ENCODE measurements around the gene FAM170B.

Gene FAM170B

DNA sequence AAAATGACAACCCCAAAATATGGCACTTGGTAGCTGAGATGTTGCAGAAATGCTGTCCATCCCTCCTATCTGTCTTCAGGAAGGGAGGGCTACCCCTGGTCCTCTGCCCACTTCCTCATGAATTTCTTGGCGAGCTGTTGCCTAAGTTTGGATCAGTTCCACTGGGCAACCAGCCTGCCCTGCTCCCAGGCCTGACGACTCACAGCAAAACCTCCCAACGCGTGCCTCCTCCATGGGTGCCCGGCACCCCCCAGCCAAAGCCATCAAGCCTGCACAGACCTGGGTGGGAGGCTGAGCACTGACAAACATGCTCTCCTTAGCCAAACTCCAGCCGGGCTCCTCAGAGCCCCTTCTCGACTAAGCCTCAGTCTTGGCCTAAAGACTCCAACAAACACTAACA, 27.4 kb downstream of the FAM170B start:
- no peak for DNase-seq (ENCODE audit: low read depth in 2 of 2)

DNA sequence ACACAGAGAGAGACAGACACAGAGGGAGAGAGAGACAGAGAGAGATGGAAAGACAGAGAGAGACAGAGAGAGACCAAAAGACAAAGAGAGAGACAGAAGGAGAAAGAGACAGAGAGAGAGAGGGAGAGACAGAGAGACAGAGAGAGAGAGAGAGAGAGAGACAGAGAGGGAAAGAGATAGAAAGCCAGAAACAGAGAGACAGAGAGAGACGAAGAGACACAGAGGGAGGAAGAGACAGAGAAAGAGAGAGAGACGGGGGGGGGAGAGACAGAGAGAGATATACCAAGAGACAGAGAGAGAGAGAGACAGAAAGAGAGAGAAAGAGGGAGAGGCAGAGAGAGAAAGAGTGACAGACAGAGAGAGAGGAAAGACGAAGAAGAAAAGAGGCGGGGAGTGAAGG, 28.7 kb downstream of the FAM170B start:
- DNase-seq (ENCODE audit: low read depth in 2 of 2) = no peak

GRCh38 chr10:49104323-49104722, 29.5 kb downstream of the FAM170B start:
- no peak for DNase-seq (ENCODE audit: low read depth in 2 of 2)

DNA sequence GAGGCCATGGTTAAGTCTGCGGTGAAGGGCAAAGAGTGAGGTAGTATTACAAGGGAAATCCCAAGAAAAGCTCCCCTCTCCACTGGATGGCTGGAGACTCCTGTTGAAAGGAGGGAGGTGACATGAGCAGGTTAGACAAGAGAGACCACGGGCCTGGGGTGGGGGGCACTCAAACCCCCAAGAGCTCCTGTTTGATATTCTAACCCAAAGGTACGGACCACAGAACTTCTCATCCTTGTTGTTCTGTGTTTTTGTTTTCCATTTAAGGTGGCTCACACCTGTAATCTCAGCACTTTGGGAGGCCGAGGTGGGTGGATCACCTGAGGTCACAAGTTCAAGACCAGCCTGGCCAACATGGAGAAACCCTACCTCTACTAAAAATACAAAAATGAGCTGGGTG, 30.1 kb downstream of the FAM170B start:
- no peak for DNase-seq (ENCODE audit: low read depth in 2 of 2)

DNA sequence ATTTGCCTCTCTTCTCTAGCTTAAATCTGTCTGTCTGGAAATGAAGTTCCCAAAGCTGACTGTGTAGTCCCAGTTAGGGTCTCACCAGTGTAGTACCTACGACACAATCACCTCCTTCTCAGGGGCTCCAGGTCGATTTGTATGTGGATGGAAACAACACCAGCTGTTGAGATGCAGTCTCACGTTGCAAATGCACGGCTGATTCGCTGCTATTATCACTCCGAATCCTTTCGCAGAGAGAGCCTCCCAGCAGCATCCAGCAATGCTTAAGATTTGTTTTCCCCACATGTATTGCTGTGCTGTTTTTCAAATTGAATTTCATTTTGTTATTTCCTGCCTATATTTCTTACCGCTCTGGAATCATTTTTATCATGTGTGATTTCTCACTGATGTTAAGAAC, 34.8 kb downstream of the FAM170B start:
- DNase-seq (ENCODE audit: low read depth in 2 of 2) = no peak

DNA sequence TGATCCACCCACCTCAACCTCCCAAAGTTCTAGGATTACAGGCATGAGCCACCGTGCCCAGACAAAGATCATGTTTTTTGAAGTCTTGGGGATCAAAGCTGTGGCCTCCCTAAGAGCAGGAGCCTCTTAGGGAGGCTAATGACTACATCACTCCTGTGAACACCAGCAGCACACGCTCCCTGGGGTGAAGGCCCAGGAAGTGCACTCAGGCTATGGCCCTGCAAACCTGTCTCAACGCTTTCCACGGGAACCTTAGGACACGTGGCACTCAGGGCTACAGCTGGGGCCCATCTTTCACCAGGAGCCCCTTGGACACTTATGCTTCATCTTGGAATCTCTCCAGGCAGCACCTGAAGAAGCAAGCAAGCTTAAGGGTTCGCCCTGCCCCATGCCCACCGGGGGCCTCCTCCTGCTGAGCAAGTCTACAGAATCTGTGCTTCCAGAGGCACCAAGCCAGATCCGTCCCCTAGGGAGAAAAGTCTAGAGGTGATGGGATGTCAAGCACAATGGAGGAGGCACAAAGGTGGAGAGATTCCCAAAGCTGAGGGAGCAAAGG, 36.9 kb downstream of the FAM170B start:
- no peak for DNase-seq (ENCODE audit: low read depth in 2 of 2)

GRCh38 chr10:49094646-49095045, 39.2 kb downstream of the FAM170B start:
- no peak for DNase-seq (ENCODE audit: low read depth in 2 of 2)

DNA sequence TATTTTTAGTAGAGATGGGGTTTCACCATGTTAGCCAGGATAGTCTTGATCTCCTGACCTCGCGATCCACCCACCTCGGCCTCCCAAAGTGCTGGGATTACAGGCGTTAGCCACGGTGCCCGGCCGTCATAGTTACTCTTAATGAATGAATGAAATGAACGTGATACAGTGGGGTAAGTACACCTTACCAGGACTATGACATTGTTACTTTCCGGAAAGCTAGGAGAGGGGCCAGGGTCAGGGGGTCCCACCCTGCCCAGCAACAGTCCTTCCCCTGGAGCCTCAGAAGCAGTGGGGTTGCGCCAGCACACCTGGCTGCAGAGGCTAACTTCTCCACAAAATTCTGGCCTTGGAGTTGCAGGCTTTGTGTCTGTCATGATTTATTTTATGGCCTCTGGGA, 39.9 kb downstream of the FAM170B start:
- no peak for DNase-seq (ENCODE audit: low read depth in 2 of 2)

DNA sequence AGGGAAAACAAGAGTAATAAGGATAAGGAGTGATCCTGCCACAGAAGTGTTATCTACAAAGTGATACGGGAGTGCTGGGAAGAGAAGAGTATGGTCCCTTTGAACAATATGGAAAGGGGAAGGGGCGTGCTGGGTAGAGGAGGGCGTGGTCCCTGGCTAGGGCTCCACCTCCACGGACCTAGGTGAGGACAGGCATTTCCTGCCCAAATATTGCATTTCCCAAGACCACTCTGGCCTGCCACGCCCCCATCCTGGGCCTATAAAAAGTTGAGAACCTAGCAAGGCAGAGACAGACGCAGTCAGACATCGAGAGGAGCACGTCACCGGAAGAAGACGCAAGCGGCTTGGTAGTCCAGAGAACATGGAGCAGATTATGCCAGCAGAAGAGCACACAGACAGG, 41.3 kb downstream of the FAM170B start:
- DNase-seq (ENCODE audit: low read depth in 2 of 2) = no peak

DNA sequence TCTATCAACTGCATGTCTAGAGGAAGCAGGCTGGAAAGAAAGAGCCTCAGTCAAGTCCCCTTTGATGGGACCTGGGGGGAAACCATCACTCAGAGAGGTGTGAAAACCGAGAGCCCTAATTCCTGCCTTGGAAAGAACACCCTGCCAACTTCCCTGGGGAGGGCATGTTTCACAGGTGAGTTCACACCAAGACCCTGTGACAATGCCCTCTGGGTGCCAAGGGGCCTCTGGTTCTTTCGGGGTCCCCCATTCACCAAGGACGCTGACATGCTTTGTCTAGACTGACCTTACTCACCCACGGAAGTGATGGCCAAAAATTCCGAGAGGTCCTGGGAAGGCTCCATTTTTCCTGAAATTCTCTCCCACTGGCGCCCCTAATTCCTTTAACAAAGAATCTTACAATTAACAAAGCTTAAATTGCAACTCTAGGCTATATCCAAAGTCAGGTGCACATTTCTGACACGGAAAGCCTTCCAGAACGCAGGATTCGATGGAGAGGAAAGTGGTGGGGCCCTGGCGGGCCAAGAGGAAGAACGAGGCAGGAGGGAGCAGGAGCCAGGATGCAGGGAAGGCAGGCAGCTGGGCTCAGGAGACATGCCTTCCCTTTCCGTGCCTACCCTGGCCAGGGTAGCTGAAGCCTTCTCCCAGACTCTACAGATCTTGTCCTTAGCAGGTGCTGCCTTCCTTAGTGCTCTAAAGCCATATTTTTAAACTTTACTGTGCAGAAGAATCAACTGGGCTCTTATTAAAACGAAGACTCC, 42.2 kb downstream of the FAM170B start:
- DNase-seq (ENCODE audit: low read depth in 2 of 2) = no peak

GRCh38 chr10:49090696-49091380, 43.0 kb downstream of the FAM170B start:
- no peak for DNase-seq (ENCODE audit: low read depth in 2 of 2)

GRCh38 chr10:49090189-49090575, 43.6 kb downstream of the FAM170B start:
- no peak for DNase-seq (ENCODE audit: low read depth in 2 of 2)

DNA sequence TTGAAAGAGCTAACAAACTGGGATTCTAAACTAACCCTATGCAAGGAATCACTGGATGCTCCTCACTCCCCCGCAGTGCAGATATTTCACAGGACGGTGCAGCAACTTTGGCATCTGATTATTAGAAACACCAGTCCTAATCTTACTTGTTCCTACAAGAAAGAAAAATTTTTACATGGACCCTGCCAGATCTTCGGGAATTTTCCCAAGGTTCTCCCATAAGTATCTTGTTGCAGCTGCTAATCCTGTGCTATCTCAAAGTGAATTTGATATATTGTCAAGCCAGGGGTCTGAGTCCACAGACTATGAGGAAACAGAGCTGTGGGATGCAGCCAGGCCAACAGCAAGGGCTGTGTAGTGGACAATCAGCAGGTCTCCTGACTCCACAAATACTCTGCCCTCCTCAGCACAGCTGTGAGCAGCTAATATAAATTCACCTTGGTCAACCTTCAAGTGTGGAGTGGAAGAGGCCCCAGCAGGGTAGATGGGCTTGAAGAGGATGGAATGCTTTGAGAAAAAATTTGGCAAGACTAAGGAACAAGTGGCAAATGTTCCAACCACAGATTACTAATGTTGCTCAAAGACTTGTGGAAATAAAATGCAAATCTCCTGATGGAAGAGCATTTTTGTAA, 44.1 kb downstream of the FAM170B start:
- DNase-seq (ENCODE audit: low read depth in 2 of 2) = no peak

DNA sequence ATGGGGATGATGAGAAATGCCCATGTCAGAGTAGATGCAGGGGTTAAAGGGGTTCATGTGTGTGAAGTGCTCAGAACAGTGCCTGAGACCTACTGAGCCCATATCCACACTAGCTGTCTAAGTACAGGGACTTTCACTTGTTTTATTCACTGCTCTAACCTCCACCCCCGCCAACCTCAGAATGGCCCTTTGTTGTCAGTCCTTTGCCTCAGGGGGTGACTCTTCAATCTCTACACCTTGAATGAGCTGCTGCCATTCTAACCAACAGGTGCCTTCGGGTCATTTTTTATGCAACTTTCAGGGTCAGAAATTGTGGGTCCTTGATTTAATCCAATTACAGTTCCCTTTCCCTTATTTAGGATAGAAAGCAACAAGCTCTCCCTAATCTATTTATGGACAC, 44.7 kb downstream of the FAM170B start:
- no peak for DNase-seq (ENCODE audit: low read depth in 2 of 2)

GRCh38 chr10:49086889-49087288, 46.9 kb downstream of the FAM170B start:
- no peak for DNase-seq (ENCODE audit: low read depth in 2 of 2)

DNA sequence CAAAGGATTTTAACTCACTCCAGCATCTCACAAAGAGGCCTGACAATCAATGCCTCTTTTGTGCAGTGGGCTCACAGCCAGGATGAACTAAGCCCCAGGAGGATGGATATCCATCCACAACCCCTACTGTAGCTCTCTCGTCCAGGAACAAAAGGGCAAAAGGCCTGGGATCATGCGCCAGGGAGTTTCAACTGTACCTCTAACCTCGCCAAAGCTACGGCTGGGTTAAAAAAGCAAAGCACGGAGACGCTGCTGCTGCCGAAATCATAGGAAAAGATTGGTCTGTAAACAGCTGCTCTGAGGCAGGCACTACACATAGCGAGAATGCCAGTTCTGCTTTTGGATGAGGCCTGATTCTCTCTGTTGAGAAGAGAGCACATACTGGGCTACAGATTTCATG, 50.6 kb downstream of the FAM170B start:
- DNase-seq (ENCODE audit: low read depth in 2 of 2) = no peak

- no peak for DNase-seq (ENCODE audit: low read depth in 2 of 2)
Observed at GRCh38 chr10:49082766-49083165, 51.1 kb downstream of the FAM170B start.

DNA sequence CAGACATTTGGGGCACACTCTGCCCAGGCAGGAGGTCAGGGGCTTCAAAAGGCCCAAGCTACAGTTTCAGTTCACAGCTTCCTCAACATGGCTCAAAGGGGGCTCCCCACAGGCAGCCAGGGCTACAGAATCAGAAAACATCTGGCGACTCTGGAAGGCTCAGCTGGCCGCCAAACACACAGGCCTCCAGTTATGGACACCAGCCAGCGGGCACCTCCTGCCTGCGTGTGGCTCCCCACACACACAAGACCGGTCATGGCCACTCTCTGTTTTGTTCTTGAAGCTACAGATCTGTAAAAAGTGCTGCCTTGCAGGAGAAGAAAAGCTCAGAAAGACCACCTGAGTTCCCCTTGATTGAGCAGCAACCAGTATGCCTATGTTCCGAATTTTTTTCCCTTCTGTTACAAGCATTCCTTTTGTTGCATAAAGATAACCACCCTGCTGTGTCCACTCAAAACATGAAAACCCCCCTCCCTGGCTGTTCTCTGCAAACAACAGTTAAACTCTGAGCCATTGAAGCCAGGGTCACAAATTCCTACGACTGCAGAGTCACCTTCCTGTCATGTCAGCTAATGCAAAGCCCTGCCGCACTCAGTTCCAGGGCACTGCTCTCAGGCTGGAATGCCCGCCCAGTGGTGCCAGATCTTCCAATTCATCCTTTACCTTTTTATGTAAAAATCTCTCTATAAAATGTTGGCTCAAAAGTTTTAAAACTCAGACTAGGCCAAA, 52.1 kb downstream of the FAM170B start:
- DNase-seq (ENCODE audit: low read depth in 2 of 2) = no peak

Data from stimulated activated CD8-positive, alpha-beta memory T cell treated with anti-CD3 and anti-CD28 coated beads, Interleukin-15, amount 100 ng/mL, for 48 hours (primary cell).